K562 (cell line): ENCODE measurements around the gene RWDD1. TPM values are rescaled to one million over a fixed set of nuclear protein-coding genes. Genes with fewer than 3 reads are reported as not detected.

Experiments
- ATAC-seq: fragments of 200-7000 bp; cut with Tn5 transposase; 3 replicates; pipeline ENCODE4 v1.9.1; 2020; ENCODE audit warnings: moderate library complexity
- BruUV-seq: library from RNA; stranded (reverse); fragments of 400-500 nt; replicated peaks from 2 replicates; lab custom pipeline; 2021; lab: Mats Ljungman, UMichigan
- CTCF ChIA-PET: fragments of 300-600 bp; formaldehyde crosslinking; extraction: SDS; loops from one replicate; lab custom pipeline; 2021; ENCODE audit warnings: low intra/inter-chr PET ratio; lab: Yijun Ruan, JAX
- POLR2A ChIA-PET: fragments of 300-600, 350-650 bp; sonication (Branson Sonifier 250); formaldehyde crosslinking; extraction: SDS; loops from one replicate; lab custom pipeline; 2021; ENCODE audit warnings: antibody characterized with exemption, inconsistent platforms; lab: Yijun Ruan, JAX
- DNase-seq, 4 experiments: peaks; one replicate each; pipeline versions ENCODE4 v3.0.0 to v3.0.0-alpha.2; 2011 to 2018; ENCODE audit warnings: low spot score in 3 of 4, mixed read lengths in 3 of 4; ENCODE audit errors: extremely low read depth in 1 of 4
- FAIRE-seq: peaks from 2 replicates; lab custom pipeline; 2011; peaks lifted over from hg19 to GRCh38; lab: Jason Lieb, UNC
- H2AFZ ChIP-seq: 2 replicates; pipeline ENCODE4 v1.6.0; 2011; ENCODE audit warnings: low read depth, low read length, control low read depth, inconsistent platforms
- H3K27ac ChIP-seq: fragments of 200-600 bp; 3 replicates; pipeline ENCODE4 v1.8.0; 2011; ENCODE audit warnings: low read depth, mild to moderate bottlenecking, control low read depth, inconsistent platforms, low read length, moderate library complexity, mixed read lengths; ENCODE audit errors: extremely low read depth
- H3K27me3 ChIP-seq, 2 experiments: fragments of 300-600 bp in 1 of 2; 2 replicates in 1 of 2; 3 replicates in 1 of 2; pipeline versions ENCODE4 v1.6.0 to v1.8.0; 2011; ENCODE audit warnings: inconsistent platforms in 2 of 2, low read length in 2 of 2, mild to moderate bottlenecking in 1 of 2, mixed read lengths in 1 of 2, moderate library complexity in 1 of 2; ENCODE audit not compliant: control insufficient read depth in 2 of 2, insufficient read depth in 2 of 2
- H3K36me3 ChIP-seq: fragments of 300-600 bp; 3 replicates; pipeline ENCODE4 v1.8.0; 2011; ENCODE audit warnings: mild to moderate bottlenecking, low read length, inconsistent platforms; ENCODE audit not compliant: control insufficient read depth, insufficient read depth
- H3K4me1 ChIP-seq, 2 experiments: fragments of 200-600 bp in 1 of 2; replicated peaks in 1 of 2; 2 replicates in 1 of 2; 3 replicates in 1 of 2; pipeline versions ENCODE4 v1.5.1 to v1.8.0; 2011; ENCODE audit warnings: inconsistent platforms in 2 of 2, low read length in 2 of 2, mild to moderate bottlenecking in 1 of 2, mixed read lengths in 1 of 2, moderate library complexity in 1 of 2; ENCODE audit not compliant: control insufficient read depth in 2 of 2, insufficient read depth in 2 of 2
- H3K4me2 ChIP-seq: 2 replicates; pipeline ENCODE4 v1.6.1; 2011; ENCODE audit warnings: low read length, control low read depth, inconsistent platforms, mixed read lengths; ENCODE audit not compliant: insufficient read depth
- H3K4me3 ChIP-seq: fragments of 200-600 bp; sonication (generic), shearing (Covaris generic); 2 replicates; pipeline ENCODE4 v1.5.1; 2016; ENCODE audit warnings: control low read depth, inconsistent platforms
- H3K79me2 ChIP-seq: fragments of 200-600 bp; 3 replicates; pipeline ENCODE4 v1.8.0; 2011; ENCODE audit warnings: low read length, inconsistent platforms; ENCODE audit not compliant: control insufficient read depth, insufficient read depth
- H3K9ac ChIP-seq, 2 experiments: 2 replicates each; pipeline versions ENCODE4 v1.6.0 to v1.6.1; 2011; ENCODE audit warnings: low read depth in 2 of 2, low read length in 2 of 2, control low read depth in 1 of 2, inconsistent platforms in 1 of 2, mild to moderate bottlenecking in 1 of 2, mixed read lengths in 1 of 2; ENCODE audit not compliant: insufficient read depth in 1 of 2
- H3K9me1 ChIP-seq: one replicate; pipeline ENCODE4 v1.6.0; 2011; ENCODE audit warnings: inconsistent platforms, mild to moderate bottlenecking, low read length, moderate library complexity; ENCODE audit not compliant: control insufficient read depth, insufficient read depth
- H3K9me3 ChIP-seq: replicated peaks from 2 replicates; pipeline ENCODE4 v1.5.1; 2011; ENCODE audit warnings: low read depth, low read length, inconsistent platforms; ENCODE audit not compliant: control insufficient read depth, insufficient read depth
- H4K20me1 ChIP-seq: replicated peaks from 2 replicates; pipeline ENCODE4 v1.6.1; 2011; ENCODE audit warnings: low read length, inconsistent platforms, mixed read lengths; ENCODE audit not compliant: control insufficient read depth, insufficient read depth
- ARHGAP35 ChIP-seq: fragments of 450-650 bp; IDR thresholded peaks from 2 replicates; pipeline ENCODE4 v1.6.1; 2018; ENCODE audit not compliant: partially characterized antibody
- BCL6 ChIP-seq: fragments of 250-450 bp; sonication (Bioruptor Pico); IDR thresholded peaks from 2 replicates; pipeline ENCODE4 v1.4.0; 2020
- CEBPB ChIP-seq: fragments of 450-650 bp; IDR thresholded peaks from 2 replicates; pipeline ENCODE4 v1.6.1; 2016; ENCODE audit warnings: missing genetic modification characterization, missing compliant biosample characterization
- CEBPG ChIP-seq, 3 experiments: fragments of 200-800 bp in 1 of 3; sonication (Bioruptor generic) in 1 of 3; sonication (generic) in 1 of 3; formaldehyde crosslinking in 1 of 3; IDR thresholded peaks in 2 of 3; conservative IDR thresholded peaks in 1 of 3; 2 replicates each; pipeline versions ENCODE4 v1.6.1 to v1.8.0; 2016 to 2022; ENCODE audit warnings: missing compliant biosample characterization in 2 of 3, missing genetic modification characterization in 2 of 3, mild to moderate bottlenecking in 1 of 3, missing genetic modification reagents in 1 of 3
- CREBBP ChIP-seq: IDR thresholded peaks from one replicate; pipeline ENCODE4 v1.6.1; 2012; ENCODE audit warnings: low read depth, mild to moderate bottlenecking, control low read depth, inconsistent platforms, low read length
- DIDO1 ChIP-seq: fragments of 450-650 bp; IDR thresholded peaks from 2 replicates; pipeline ENCODE4 v1.6.1; 2016; ENCODE audit warnings: low read depth, missing biosample characterization, missing genetic modification characterization
- KDM2B ChIP-seq: fragments of 250-450 bp; sonication (Bioruptor Pico); IDR thresholded peaks from 2 replicates; pipeline ENCODE4 v1.8.0; 2021; ENCODE audit warnings: mild to moderate bottlenecking, moderate library complexity
- MTA3 ChIP-seq: fragments of 450-650 bp; formaldehyde crosslinking; IDR thresholded peaks from 2 replicates; pipeline ENCODE4 v1.6.1; 2017; ENCODE audit warnings: mild to moderate bottlenecking, borderline replicate concordance
- NFIC ChIP-seq: fragments of 450-650 bp; IDR thresholded peaks from 2 replicates; pipeline ENCODE4 v1.6.1; 2017; ENCODE audit warnings: mild to moderate bottlenecking, inconsistent platforms
- NR4A1 ChIP-seq, 2 experiments: fragments of 250-450 bp in 1 of 2; fragments of 450-650 bp in 1 of 2; sonication (Bioruptor Pico) in 1 of 2; IDR thresholded peaks; 2 replicates each; pipeline versions ENCODE4 v1.4.0 to v1.6.1; 2016 to 2020; ENCODE audit warnings: mild to moderate bottlenecking in 2 of 2, missing compliant biosample characterization in 1 of 2, missing genetic modification characterization in 1 of 2, moderate library complexity in 1 of 2
- RBFOX2 ChIP-seq: fragments of 200-400 bp; formaldehyde crosslinking; IDR thresholded peaks from 2 replicates; pipeline ENCODE4 v1.6.1; 2017; ENCODE audit warnings: low read depth, mild to moderate bottlenecking, low read length, moderate library complexity
- RBM15 ChIP-seq: fragments of 200-400 bp; formaldehyde crosslinking; IDR thresholded peaks from 2 replicates; pipeline ENCODE4 v1.6.1; 2018; ENCODE audit warnings: mild to moderate bottlenecking, low read length, moderate library complexity; ENCODE audit not compliant: insufficient read depth
- RCOR1 ChIP-seq, 2 experiments: IDR thresholded peaks; 2 replicates each; pipeline ENCODE4 v1.6.1; 2012; ENCODE audit warnings: low read depth in 2 of 2, low read length in 2 of 2, borderline replicate concordance in 1 of 2, improper control_type of control experiment in 1 of 2
- TBL1XR1 ChIP-seq, 2 experiments: IDR thresholded peaks; 2 replicates each; pipeline ENCODE4 v1.6.1; 2012; ENCODE audit warnings: improper control_type of control experiment in 2 of 2, low read length in 2 of 2, mild to moderate bottlenecking in 1 of 2
- TRIM28 ChIP-seq: fragments of 450-650 bp; IDR thresholded peaks from 2 replicates; pipeline ENCODE4 v1.6.1; 2017
- ZNF24 ChIP-seq: fragments of 450-650 bp; IDR thresholded peaks from 2 replicates; pipeline ENCODE4 v1.6.1; 2016
- ZNF707 ChIP-seq: fragments of 250-450 bp; sonication (Bioruptor Pico); conservative IDR thresholded peaks from 2 replicates; pipeline ENCODE4 v1.8.0; 2022; ENCODE audit warnings: inconsistent platforms, mild to moderate bottlenecking, moderate library complexity
- ZNF75A ChIP-seq: fragments of 450-650 bp; formaldehyde crosslinking; IDR thresholded peaks from 2 replicates; pipeline ENCODE4 v1.4.0; 2020; ENCODE audit warnings: mild to moderate bottlenecking
- WGBS: fragments of 100-300 bp; shearing (Covaris generic); methylation state at CpG from one replicate; pipeline ENCODE4 v1.1.6; 2016; ENCODE audit warnings: low coverage, mixed read lengths; ENCODE audit not compliant: insufficient coverage; ENCODE audit errors: missing lambda C conversion rate; 5-methylcytosine and 5-hydroxymethylcytosine counted together
- in situ Hi-C: fragments of 300-500 bp; cut with MboI; formaldehyde crosslinking; loops from 4 replicates; pipeline ENCODE4 v1.15.0; 2018; ENCODE audit warnings: inconsistent platforms, mixed read lengths
- intact Hi-C: fragments of 100-400 bp; cut with micrococcal nuclease; formaldehyde crosslinking; loops from 2 replicates; pipeline ENCODE4 v1.14.2; 2022
- polyA plus RNA-seq, 8 experiments: library from polyadenylated mRNA; depleted of rRNA in 4 of 8; stranded (reverse) in 5 of 8; unstranded in 3 of 8; fragments of >200 nt; fragmentation: Nextera tagmentation in 2 of 8; fragmentation: Illumina TruSeq in 1 of 8; extraction: Ambion mirVana in 2 of 8; extraction: Trizol in 1 of 8; gene quantifications; 2 replicates each; pipeline versions ENCODE4 v1.2.1 to v1.2.3, GENCODE V29; 2011 to 2014; ENCODE audit warnings: inconsistent platforms in 1 of 8, missing spikeins in 1 of 8
- total RNA-seq, 7 experiments: library from RNA; depleted of rRNA in 6 of 7; stranded (reverse); fragments of >200 nt in 6 of 7; fragmentation: Illumina TruSeq in 2 of 7; extraction: Trizol in 2 of 7; gene quantifications; 2 replicates each; pipeline versions ENCODE4 v1.2.1 to v1.2.3, GENCODE V29; 2011 to 2021; ENCODE audit warnings: low replicate concordance in 1 of 7
- TF ChIP-seq, protein P1 (sequence below): fragments of 250-450 bp; sonication (Bioruptor Pico); IDR thresholded peaks from 2 replicates; pipeline ENCODE4 v1.8.0; 2021; ENCODE audit warnings: borderline replicate concordance, mild to moderate bottlenecking, moderate library complexity; ENCODE audit not compliant: poor library complexity, severe bottlenecking
- TF ChIP-seq, protein P2 (sequence below): fragments of 450-650 bp; IDR thresholded peaks from 2 replicates; pipeline ENCODE4 v1.6.1; 2017; ENCODE audit warnings: mild to moderate bottlenecking, moderate library complexity

The RWDD1 gene
- total and polyA plus RNA-seq, 9 of the 15 experiments (the other 6 are each of a cell fraction or from before 2014, with no cell fraction given): 31.9 to 89.8 (median 48.7) TPM

DNA sequence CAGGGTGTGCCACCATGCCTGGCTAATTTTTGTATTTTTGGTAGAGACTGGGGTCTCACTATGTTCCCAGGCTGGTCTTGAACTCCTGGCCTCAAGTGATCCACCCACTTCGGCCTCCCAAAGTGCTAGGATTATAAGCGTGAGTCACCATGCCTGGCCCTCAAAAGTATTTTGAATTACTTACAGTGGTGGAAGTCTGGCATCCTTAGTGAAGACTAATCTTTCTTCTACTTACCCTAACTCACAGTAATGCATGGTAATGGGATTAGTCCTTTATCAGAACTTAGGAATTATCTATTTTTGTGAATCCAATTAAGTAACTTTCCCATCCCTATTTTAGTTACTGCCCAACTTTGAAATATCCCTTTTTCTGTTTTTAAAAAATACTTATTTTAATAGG is 3.9 kb downstream of the RWDD1 start (continued):
- no peak for TF ChIP-seq CEBPG (CRISPR knock-in tag; IDR thresholded peaks at IDR 0.05)
- no peak for TF ChIP-seq CEBPG (tag; conservative IDR thresholded peaks at IDR 0.05 in 1 of 2, IDR thresholded peaks at IDR 0.05 in 1 of 2)
- no peak for TF ChIP-seq BCL6 (CRISPR knock-in tag)
- TF ChIP-seq, protein P1, sequence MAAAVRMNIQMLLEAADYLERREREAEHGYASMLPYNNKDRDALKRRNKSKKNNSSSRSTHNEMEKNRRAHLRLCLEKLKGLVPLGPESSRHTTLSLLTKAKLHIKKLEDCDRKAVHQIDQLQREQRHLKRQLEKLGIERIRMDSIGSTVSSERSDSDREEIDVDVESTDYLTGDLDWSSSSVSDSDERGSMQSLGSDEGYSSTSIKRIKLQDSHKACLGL (CRISPR knock-in tag): no peak
- no peak for TF ChIP-seq ARHGAP35
- no peak for TF ChIP-seq NFIC

DNA sequence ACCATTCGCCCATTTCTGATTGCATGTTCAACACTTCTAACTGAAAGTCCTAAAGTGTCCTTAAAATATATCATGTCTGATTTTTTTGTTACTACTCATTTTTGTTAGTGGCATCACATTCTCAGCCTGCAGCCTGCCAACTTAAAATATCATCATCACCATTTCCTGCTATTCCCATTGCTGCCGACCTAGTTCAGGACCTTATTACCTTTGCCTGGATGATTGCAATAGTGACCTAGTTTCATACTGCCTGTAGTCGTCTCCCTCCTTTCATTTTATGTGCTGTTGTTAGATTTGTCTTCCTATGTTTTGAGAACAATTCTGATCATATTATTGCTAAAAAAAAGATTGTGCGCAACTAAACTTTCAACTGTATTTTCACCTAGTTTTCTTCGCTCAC is 6.2 kb downstream of the RWDD1 start:
- ATAC-seq (no peak), DNase-seq (no peak), FAIRE-seq (no peak)
- no peaks in the 10 kb centered on the region for H3K9me3 ChIP-seq
- ChIA-PET POLR2A (no interaction called here), CTCF (no interaction called here)
- WGBS: 83% methylated on average over 5 of the region's 5 CpGs
- no peaks in the 10 kb centered on the region for H3K9me1 ChIP-seq
- no peaks in the 10 kb centered on the region for H4K20me1 ChIP-seq
- intact Hi-C loops (loop anchor here (5.0 kb wide), 1 partner anchor 70 kb away; no protein-coding TSS in a partner anchor), in situ Hi-C loops (no loop called here)
- no peaks in the 10 kb centered on the region for H3K27me3 ChIP-seq
- no TSS peak for BruUV-seq
- H3K4me3 ChIP-seq: no peak overlapping the region
- H3K79me2 ChIP-seq: peaks cover 61% of the 10 kb centered on the region
- H3K4me1 ChIP-seq: peaks cover 0 to 12% of the 10 kb centered on the region in 2 experiments; a peak in 2 of 5 replicates
- no peak overlapping the region for H3K9ac ChIP-seq
- TF ChIP-seq ZNF75A (CRISPR knock-in tag) (no peak), NR4A1 (CRISPR knock-in tag; IDR thresholded peaks at IDR 0.05) (no peak), NR4A1 (tag; IDR thresholded peaks at IDR 0.05) (no peak), RBM15 (no peak), ZNF24 (no peak), TBL1XR1 (IDR thresholded peaks at IDR 0.05; ENCODE audit: low read length in 2 of 2) (no peak), RBFOX2 (no peak), TRIM28 (no peak), CREBBP (no peak), RCOR1 (IDR thresholded peaks at IDR 0.05; ENCODE audit: borderline replicate concordance in 1 of 2, low read depth in 2 of 2, low read length in 2 of 2) (no peak), MTA3 (no peak), DIDO1 (no peak), CEBPB (tag) (no peak), KDM2B (CRISPR knock-in tag) (no peak), NFIC (no peak), ZNF707 (CRISPR knock-in tag) (no peak), BCL6 (CRISPR knock-in tag) (no peak)
- TF ChIP-seq, protein P2, sequence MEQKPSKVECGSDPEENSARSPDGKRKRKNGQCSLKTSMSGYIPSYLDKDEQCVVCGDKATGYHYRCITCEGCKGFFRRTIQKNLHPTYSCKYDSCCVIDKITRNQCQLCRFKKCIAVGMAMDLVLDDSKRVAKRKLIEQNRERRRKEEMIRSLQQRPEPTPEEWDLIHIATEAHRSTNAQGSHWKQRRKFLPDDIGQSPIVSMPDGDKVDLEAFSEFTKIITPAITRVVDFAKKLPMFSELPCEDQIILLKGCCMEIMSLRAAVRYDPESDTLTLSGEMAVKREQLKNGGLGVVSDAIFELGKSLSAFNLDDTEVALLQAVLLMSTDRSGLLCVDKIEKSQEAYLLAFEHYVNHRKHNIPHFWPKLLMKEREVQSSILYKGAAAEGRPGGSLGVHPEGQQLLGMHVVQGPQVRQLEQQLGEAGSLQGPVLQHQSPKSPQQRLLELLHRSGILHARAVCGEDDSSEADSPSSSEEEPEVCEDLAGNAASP: no peak
- TF ChIP-seq, protein P1 (CRISPR knock-in tag): no peak
- H3K4me2 ChIP-seq: no peak overlapping the region
- peaks cover 78% of the 10 kb centered on the region for H3K36me3 ChIP-seq
- H3K27ac ChIP-seq: no peak overlapping the region
- no peak overlapping the region for H2AFZ ChIP-seq
